GM12878 (cell line): Measurements from ENCODE around the gene KIAA1217. TPM values are rescaled to one million over a fixed set of nuclear protein-coding genes. Genes with fewer than 3 reads are reported as not detected.

ENCODE experiments used
- ATAC-seq: fragments of 200-7000 bp; cut with Tn5 transposase; 3 replicates; pipeline ENCODE4 v1.9.1; 2020; ENCODE audit warnings: mild to moderate bottlenecking, moderate library complexity
- BruUV-seq: library from RNA; stranded (reverse); fragments of 400-500 nt; replicated peaks from 2 replicates; lab custom pipeline; 2021; lab: Mats Ljungman, UMichigan
- CTCF ChIA-PET: fragments of 300-600 bp; sonication (Branson Sonifier 250); formaldehyde crosslinking; extraction: SDS; loops from one replicate; lab custom pipeline; 2021; ENCODE audit warnings: inconsistent platforms; lab: Yijun Ruan, JAX
- POLR2A ChIA-PET: fragments of 350-600 bp; formaldehyde crosslinking; extraction: SDS; loops from one replicate; lab custom pipeline; 2021; ENCODE audit warnings: inconsistent platforms; lab: Charles Lee
- RAD21 ChIA-PET: fragments of 300-600 bp; sonication (Branson Sonifier 250); formaldehyde crosslinking; loops from one replicate; lab custom pipeline; 2023; ENCODE audit warnings: antibody characterized with exemption; ENCODE audit not compliant: unreplicated experiment; lab: Charles Lee
- SMC1A ChIA-PET: fragments of 300-600 bp; sonication (Branson Sonifier 250); formaldehyde crosslinking; loops from one replicate; lab custom pipeline; 2023; ENCODE audit not compliant: unreplicated experiment, uncharacterized antibody; lab: Charles Lee
- DNase-seq: peaks from one replicate; pipeline ENCODE4 v3.0.0-alpha.2; 2011; ENCODE audit warnings: low read depth, low spot score
- FAIRE-seq: peaks from 3 replicates; lab custom pipeline; 2011; peaks lifted over from hg19 to GRCh38; lab: Jason Lieb, UNC
- H2AFZ ChIP-seq: 2 replicates; pipeline ENCODE4 v1.6.0; 2011; ENCODE audit warnings: low read depth, low read length, control low read depth; ENCODE audit not compliant: control insufficient read depth
- H3K27ac ChIP-seq: 2 replicates; pipeline ENCODE4 v1.5.1; 2011; ENCODE audit warnings: control low read depth; ENCODE audit not compliant: control insufficient read depth, insufficient read depth
- H3K27me3 ChIP-seq, 2 experiments: replicated peaks in 1 of 2; 2 replicates each; pipeline versions ENCODE4 v1.6.0 to v1.6.1; 2011; ENCODE audit warnings: low read length in 1 of 2; ENCODE audit not compliant: control insufficient read depth in 2 of 2, insufficient read depth in 2 of 2
- H3K36me3 ChIP-seq, 2 experiments: 2 replicates each; pipeline ENCODE4 v1.5.1; 2011; ENCODE audit warnings: low read length in 1 of 2; ENCODE audit not compliant: control insufficient read depth in 2 of 2, insufficient read depth in 2 of 2
- H3K4me1 ChIP-seq: 2 replicates; pipeline ENCODE4 v1.6.1; 2011; ENCODE audit warnings: mild to moderate bottlenecking, low read length, moderate library complexity, mixed read lengths; ENCODE audit not compliant: control insufficient read depth, insufficient read depth
- H3K4me2 ChIP-seq: 2 replicates; pipeline ENCODE4 v1.6.0; 2011; ENCODE audit warnings: control low read depth; ENCODE audit not compliant: control insufficient read depth, insufficient read depth
- H3K4me3 ChIP-seq: fragments of 200-600 bp; sonication (generic); 2 replicates; pipeline ENCODE4 v1.5.1; 2016
- H3K79me2 ChIP-seq: 2 replicates; pipeline ENCODE4 v1.6.0; 2011; ENCODE audit warnings: low read length; ENCODE audit not compliant: control insufficient read depth, insufficient read depth
- H3K9ac ChIP-seq: 2 replicates; pipeline ENCODE4 v1.8.0; 2011; ENCODE audit warnings: low read length, control low read depth, mixed read lengths; ENCODE audit not compliant: control insufficient read depth, insufficient read depth
- H3K9me3 ChIP-seq: replicated peaks from 3 replicates; pipeline ENCODE4 v1.5.1; 2011; ENCODE audit warnings: mild to moderate bottlenecking, low read length; ENCODE audit not compliant: control insufficient read depth, insufficient read depth
- H4K20me1 ChIP-seq: 2 replicates; pipeline ENCODE4 v1.6.0; 2011; ENCODE audit not compliant: control insufficient read depth, insufficient read depth
- IRF3 ChIP-seq: fragments of 450-650 bp; IDR thresholded peaks from 2 replicates; pipeline ENCODE4 v1.6.1; 2014; ENCODE audit warnings: mild to moderate bottlenecking
- IRF4 ChIP-seq: IDR thresholded peaks from 2 replicates; pipeline ENCODE4 v1.6.1; 2011; ENCODE audit warnings: low read depth, low read length
- MLLT1 ChIP-seq: fragments of 450-650 bp; IDR thresholded peaks from 2 replicates; pipeline ENCODE4 v1.6.1; 2016; ENCODE audit warnings: mild to moderate bottlenecking
- MTA3 ChIP-seq: IDR thresholded peaks from 2 replicates; pipeline ENCODE4 v1.6.1; 2012; ENCODE audit warnings: low read length, inconsistent platforms, borderline replicate concordance
- NFIC ChIP-seq: IDR thresholded peaks from 2 replicates; pipeline ENCODE4 v1.6.1; 2012; ENCODE audit warnings: low read depth, mild to moderate bottlenecking, inconsistent platforms, low read length, moderate library complexity
- NR2C1 ChIP-seq: fragments of 450-650 bp; IDR thresholded peaks from 2 replicates; pipeline ENCODE4 v1.6.1; 2017; ENCODE audit warnings: antibody characterized with exemption, mild to moderate bottlenecking, moderate library complexity
- RAD21 ChIP-seq: IDR thresholded peaks from 2 replicates; pipeline ENCODE4 v1.6.1; 2011; ENCODE audit warnings: mild to moderate bottlenecking, low read depth, low read length, moderate library complexity; ENCODE audit not compliant: insufficient read depth
- RAD51 ChIP-seq: fragments of 450-650 bp; IDR thresholded peaks from 2 replicates; pipeline ENCODE4 v1.6.1; 2016; ENCODE audit warnings: moderate library complexity, mild to moderate bottlenecking, inconsistent platforms
- RELB ChIP-seq: fragments of 450-650 bp; IDR thresholded peaks from 2 replicates; pipeline ENCODE4 v1.6.1; 2017; ENCODE audit warnings: low read depth, mild to moderate bottlenecking, moderate library complexity
- RFX5 ChIP-seq: IDR thresholded peaks from 2 replicates; pipeline ENCODE4 v1.6.1; 2011; ENCODE audit warnings: low read depth, low read length, improper control_type of control experiment
- SIX5 ChIP-seq: IDR thresholded peaks from 2 replicates; pipeline ENCODE4 v1.6.1; 2011; ENCODE audit warnings: mild to moderate bottlenecking, low read depth, low read length, moderate library complexity; ENCODE audit not compliant: severe bottlenecking
- SREBF2 ChIP-seq: IDR thresholded peaks from 2 replicates; pipeline ENCODE4 v1.6.1; 2012; ENCODE audit warnings: mild to moderate bottlenecking, low read length
- STAT1 ChIP-seq: fragments of 450-650 bp; conservative IDR thresholded peaks from 2 replicates; pipeline ENCODE4 v1.6.1; 2014; ENCODE audit warnings: antibody characterized with exemption, mild to moderate bottlenecking
- STAT3 ChIP-seq: IDR thresholded peaks from 2 replicates; pipeline ENCODE4 v1.6.1; 2011; ENCODE audit warnings: low read depth, low read length, improper control_type of control experiment
- SUZ12 ChIP-seq: fragments of 200-600 bp; sonication (generic); IDR thresholded peaks from one replicate; pipeline ENCODE4 v1.6.1; 2018; ENCODE audit warnings: antibody characterized with exemption, mild to moderate bottlenecking; ENCODE audit not compliant: unreplicated experiment
- TCF7 ChIP-seq: IDR thresholded peaks from 2 replicates; pipeline ENCODE4 v1.6.1; 2014; ENCODE audit warnings: antibody characterized with exemption, borderline replicate concordance
- ZBED1 ChIP-seq: IDR thresholded peaks from 2 replicates; pipeline ENCODE4 v1.6.1; 2016; ENCODE audit warnings: borderline replicate concordance
- ZNF207 ChIP-seq: fragments of 450-650 bp; IDR thresholded peaks from 2 replicates; pipeline ENCODE4 v1.6.1; 2014; ENCODE audit warnings: antibody characterized with exemption, mild to moderate bottlenecking, borderline replicate concordance
- WGBS: methylation state at CpG from one replicate; pipeline ENCODE4 v1.1.6; 2016; ENCODE audit warnings: low lambda C conversion rate; ENCODE audit not compliant: insufficient replicate concordance, insufficient coverage; ENCODE audit errors: missing lambda C conversion rate; 5-methylcytosine and 5-hydroxymethylcytosine counted together
- in situ Hi-C: fragments of 300-500 bp; cut with MboI; formaldehyde crosslinking; loops from 9 replicates; pipeline ENCODE4 v1.14.3; 2018; ENCODE audit warnings: mixed read lengths
- intact Hi-C: fragments of 100-400 bp; cut with micrococcal nuclease; formaldehyde crosslinking; loops from one replicate; pipeline ENCODE4 v1.14.2; 2022; ENCODE audit not compliant: unreplicated experiment
- polyA plus RNA-seq, 11 experiments: library from polyadenylated mRNA; depleted of rRNA in 4 of 11; unstranded in 6 of 11; stranded (reverse) in 5 of 11; fragments of >200 nt; fragmentation: Nextera tagmentation in 4 of 11; fragmentation: Illumina TruSeq in 1 of 11; extraction: Ambion mirVana in 4 of 11; extraction: Trizol in 1 of 11; gene quantifications; 1 replicate in 1 of 11; 2 replicates in 10 of 11; pipeline versions ENCODE4 v1.2.1 to v1.2.3, GENCODE V29; 2011 to 2016; ENCODE audit warnings: inconsistent platforms in 2 of 11, missing spikeins in 2 of 11, low read depth in 1 of 11
- total RNA-seq, 4 experiments: library from RNA; depleted of rRNA in 3 of 4; stranded (reverse); fragments of >200 nt in 3 of 4; fragmentation: Illumina TruSeq in 1 of 4; extraction: Trizol in 1 of 4; gene quantifications; 2 replicates each; pipeline versions ENCODE4 v1.2.1 to v1.2.3, GENCODE V29; 2013 to 2021

The KIAA1217 gene
- total and polyA plus RNA-seq, 10 of the 15 experiments (the other 5 are each of a cell fraction or from before 2014, with no cell fraction given), result 0.57 to 3.8 (median 2.1) TPM

- in situ Hi-C loops (no loop called here), intact Hi-C loops (no loop called here)
- no peaks in the 10 kb centered on the region for H4K20me1 ChIP-seq
- 76% methylated on average over 10 of the region's 10 CpGs for WGBS
- no peaks in the 10 kb centered on the region for H3K9me3 ChIP-seq
- no peak overlapping the region for H3K4me2 ChIP-seq
- no peaks in the 10 kb centered on the region for H3K36me3 ChIP-seq
- H3K4me1 ChIP-seq, result no peaks in the 10 kb centered on the region
- TF ChIP-seq NR2C1 (no peak), NFIC (no peak), MLLT1 (no peak), TCF7 (no peak), RELB (no peak), IRF4 (no peak), RAD21 (no peak), STAT3 (no peak), ZBED1 (no peak), SREBF2 (no peak), SUZ12 (no peak), RFX5 (no peak), SIX5 (no peak), IRF3 (no peak), MTA3 (no peak), RAD51 (no peak), STAT1 (no peak), ZNF207 (no peak)
- no peak overlapping the region for H3K27ac ChIP-seq
- ATAC-seq, result no peak
- POLR2A ChIA-PET, result no interaction called here
- DNase-seq, result no peak
- no TSS peak for BruUV-seq
- H3K27me3 ChIP-seq, result no peaks in the 10 kb centered on the region
- no peak for FAIRE-seq
- no peak overlapping the region for H3K4me3 ChIP-seq
- RAD21 ChIA-PET, result interaction anchor here (0.6 kb wide), 1 partner anchor 144 kb away, joined by 3 read pairs; no protein-coding TSS in a partner anchor
- H3K79me2 ChIP-seq, result no peaks in the 10 kb centered on the region
- no peak overlapping the region for H2AFZ ChIP-seq
- SMC1A ChIA-PET, result interaction anchor here (0.8 to 1.6 kb wide), 2 partner anchors 16 to 26 kb away, joined by 3 to 4 read pairs; no protein-coding TSS in a partner anchor
- no peak overlapping the region for H3K9ac ChIP-seq
- CTCF ChIA-PET, result no interaction called here
Measured at GRCh38 chr10:24313283-24313682, 104.3 kb downstream of the KIAA1217 start.
